ENCODE data around the gene NMUR2.

The NMUR2 gene, protein sequence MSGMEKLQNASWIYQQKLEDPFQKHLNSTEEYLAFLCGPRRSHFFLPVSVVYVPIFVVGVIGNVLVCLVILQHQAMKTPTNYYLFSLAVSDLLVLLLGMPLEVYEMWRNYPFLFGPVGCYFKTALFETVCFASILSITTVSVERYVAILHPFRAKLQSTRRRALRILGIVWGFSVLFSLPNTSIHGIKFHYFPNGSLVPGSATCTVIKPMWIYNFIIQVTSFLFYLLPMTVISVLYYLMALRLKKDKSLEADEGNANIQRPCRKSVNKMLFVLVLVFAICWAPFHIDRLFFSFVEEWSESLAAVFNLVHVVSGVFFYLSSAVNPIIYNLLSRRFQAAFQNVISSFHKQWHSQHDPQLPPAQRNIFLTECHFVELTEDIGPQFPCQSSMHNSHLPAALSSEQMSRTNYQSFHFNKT

DNA sequence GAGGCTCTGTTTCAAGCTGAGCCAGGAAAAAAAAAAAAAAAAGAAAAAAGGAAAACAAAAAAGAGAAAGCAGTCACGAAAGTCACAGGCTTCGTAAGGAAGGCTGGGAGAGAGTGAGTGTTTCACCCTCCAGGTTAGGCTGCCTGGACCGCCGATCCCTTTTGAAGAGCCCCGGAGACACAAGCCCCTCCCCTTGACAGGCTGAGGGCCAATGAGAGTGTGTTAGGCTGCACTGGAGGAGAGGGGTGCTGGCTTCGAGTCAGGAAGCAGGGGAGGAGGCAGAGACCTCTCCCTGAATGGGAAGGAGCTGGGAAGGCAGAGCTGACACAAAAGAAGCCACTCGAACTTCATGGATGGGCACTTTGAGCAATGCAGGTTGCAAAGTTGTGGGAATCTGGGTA, at the start of gene NMUR2:
Gene NMUR2 (minus strand): TSS at position 135 of the 400 bp plus-strand sequence. CDS start 166 bp downstream, outside the sequence.
- DNase-seq = no peak

DNA sequence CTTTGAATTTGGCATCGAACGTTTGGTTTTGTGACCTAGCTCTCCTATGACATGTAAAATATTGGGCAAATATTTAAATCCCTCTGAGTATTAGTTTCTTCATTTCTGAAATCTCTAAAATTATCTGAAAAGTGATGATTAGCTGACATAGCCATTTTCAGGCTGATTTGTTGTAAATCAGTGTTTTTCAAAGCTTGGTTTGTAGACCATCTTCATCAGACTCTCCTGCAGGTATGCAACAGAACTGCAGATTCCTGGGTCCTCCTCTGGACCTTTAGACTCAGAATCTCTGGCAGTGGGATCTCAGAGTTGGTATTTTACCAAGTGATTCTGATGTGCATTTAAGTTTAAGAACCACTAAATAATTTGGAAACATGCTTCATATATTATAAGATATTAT, 38.9 kb upstream of the NMUR2 start:
- DNase-seq = no peak

DNA sequence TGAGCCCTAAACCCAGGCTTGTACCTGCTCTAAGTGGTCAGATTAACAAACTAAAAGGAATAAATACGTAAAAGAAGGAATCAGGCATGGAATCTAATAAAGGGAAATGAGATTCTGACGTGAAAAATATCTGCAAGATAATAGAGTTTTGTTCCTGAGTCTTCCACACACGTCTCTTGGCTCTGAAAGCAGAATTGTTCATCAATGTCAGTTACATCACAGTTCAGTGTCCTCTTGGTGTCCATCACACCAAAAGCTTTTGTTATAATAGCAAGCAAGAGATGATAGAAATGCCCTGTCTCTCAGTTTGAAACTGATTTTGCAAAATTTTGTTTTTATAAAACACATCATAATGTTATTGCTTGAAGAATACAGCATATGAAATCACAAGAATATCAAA, 34.7 kb upstream of the NMUR2 start:
- DNase-seq = no peak

DNA sequence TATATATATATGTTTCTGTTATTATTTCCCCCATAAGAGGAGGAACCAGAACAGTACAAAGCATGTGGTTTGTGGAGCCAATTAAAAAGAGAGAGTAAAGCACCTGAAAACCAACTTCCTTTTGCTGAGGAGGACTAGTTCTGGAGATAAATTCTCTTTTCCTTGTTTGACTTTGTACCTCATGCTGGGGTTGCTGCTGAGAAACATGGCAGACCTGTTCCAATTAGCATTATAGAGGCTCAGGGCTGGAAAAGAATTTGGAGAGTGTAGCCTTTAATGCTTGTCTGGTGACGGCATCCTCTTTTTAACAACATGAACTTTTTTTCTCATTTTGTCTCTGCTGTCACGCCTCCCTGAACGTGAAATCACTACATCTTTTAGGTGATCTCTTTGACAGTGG, 32.8 kb upstream of the NMUR2 start:
- DNase-seq = no peak

DNA sequence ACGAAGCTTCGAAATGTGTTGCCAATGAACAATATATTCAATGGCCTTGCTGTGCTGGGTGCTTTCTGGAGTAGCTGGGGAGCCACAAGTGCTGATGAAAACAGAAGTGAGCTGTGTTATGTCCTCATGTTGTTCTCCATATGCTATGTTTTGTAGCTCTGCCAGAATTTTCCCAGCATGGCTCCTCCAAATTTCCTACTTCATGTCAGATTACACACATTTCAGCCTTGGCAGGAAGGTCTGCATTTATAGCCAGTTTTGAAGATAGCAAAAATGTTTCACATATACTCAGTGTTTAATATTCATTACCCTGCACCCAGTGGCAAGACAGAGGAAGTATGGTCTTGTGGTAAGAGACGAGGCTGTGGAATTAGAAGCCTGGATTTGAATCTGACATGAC, 22.6 kb upstream of the NMUR2 start:
- no peak for DNase-seq

DNA sequence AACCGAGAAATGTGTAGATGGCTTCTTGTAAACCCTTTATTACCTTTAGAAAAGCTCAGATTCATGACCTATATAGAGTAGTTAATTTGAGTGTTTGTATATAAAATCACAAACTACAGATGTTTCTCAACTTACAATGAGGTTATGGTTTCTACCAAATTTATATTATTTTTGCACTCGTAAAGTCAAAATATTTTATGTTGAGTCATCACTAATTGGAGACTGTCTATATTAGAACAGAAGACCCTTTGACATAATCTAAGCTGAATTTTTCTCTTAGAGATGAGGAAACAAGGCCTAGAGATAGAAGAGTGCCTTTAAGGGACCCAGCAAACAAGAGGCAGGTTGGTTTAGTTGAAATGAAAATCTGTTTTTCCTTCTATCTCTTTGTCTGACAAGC, 20.0 kb upstream of the NMUR2 start:
- no peak for DNase-seq

DNA sequence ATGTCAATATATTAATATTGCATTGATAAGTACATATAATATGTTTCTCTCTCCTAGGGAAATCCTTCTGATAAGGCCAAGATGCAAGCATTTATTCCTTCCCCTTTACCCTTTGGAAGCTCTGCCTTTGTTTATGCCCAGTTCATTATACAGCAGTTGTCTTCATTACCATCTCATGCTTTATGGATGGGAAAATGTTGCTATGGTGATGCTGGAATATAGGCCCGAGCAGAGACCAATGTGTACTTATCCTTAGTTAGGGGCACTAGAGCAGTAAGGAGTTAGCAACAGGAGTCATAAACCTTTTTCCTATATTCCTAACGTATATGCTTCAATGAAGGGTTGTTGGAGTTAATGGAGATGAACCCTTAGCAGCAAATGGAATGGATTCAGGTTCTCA, 19.4 kb upstream of the NMUR2 start:
- no peak for DNase-seq

DNA sequence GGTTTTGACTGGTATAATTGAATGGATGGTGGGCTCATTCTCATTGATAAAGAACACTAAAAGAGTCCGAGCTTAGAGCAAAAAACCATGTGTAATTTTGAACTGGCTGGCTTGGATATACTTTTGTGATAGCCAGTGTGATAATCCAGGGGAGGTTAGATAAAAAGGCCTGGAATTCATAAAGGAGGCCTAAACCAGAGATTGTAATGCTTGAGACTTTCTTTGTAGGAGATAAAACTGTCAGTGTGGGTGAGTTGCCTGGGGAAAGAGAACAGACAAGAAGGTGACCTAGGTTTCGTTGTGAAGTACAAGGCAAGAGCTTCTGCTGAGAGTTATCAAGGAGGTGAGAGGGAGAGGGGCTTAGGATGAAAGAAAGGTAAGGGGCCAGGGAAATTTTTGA, 17.0 kb upstream of the NMUR2 start:
- DNase-seq = no peak

DNA sequence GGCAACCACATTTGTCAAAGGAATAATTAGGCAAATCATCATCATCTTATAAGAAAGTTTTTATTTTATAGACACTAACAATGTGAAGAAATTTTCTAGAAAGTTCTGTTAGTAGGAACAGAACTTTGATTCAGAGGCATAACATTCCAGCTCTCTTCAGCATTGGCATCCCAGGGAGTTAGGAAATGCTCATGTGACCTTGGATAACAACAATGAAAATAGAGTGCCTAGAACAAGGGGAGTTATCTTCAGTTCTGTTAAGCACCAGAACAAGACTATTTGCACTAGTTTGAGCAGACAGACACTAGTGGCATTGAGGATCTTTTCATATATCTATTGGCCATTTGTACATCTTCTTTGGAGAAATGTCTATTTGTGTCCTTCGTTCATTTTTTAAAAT, 7.0 kb upstream of the NMUR2 start:
- no peak for DNase-seq

DNA sequence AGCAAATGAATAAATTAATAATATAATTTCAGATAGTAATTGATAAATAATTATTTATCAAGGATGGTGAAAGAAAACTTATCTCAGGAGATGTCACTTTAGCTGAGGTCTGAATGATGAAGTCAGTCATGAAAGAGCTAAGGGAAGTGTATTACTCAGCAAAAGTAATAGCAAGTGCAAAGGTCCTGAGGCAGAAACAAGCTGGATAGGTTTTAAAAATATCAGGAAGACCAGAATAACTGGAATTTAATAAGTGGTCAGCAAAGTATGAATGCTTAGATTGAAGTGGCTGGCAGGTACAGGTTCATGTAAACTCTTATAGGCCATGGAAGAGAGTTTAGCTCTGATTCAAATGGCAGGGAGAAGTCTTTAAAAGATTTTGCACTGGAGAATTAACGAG, 1.0 kb upstream of the NMUR2 start:
- DNase-seq = no peak

DNA sequence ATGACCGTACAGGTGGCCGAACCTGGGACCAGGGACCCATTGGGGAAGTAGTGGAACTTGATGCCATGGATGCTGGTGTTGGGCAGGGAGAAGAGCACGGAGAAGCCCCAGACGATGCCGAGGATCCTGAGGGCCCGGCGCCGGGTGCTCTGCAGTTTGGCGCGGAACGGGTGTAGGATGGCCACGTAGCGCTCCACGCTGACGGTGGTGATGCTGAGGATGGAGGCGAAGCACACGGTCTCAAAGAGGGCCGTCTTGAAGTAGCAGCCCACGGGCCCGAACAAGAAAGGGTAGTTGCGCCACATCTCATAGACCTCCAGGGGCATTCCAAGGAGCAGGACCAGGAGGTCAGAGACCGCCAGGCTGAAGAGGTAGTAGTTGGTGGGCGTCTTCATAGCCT, 585 bp downstream of the NMUR2 start:
- no peak for DNase-seq

DNA sequence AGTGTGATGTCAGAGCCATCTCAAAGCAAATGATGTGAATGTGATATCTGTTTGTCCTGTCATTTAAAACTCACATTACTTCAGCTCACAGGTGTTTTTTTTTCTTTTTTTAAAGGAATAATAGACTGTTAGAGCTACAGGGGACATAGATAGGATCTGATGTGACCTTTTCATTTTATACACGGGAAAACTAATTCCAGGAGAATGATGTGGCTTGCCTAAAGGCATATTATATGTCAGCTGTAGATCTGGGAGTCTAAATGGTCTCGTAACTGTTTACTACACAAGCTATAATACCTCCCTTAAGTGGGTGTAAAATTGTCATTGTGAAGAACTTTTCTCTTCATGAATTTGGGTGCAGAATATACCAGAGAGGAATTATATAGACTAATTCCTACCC, 2.0 kb downstream of the NMUR2 start:
- no peak for DNase-seq

DNA sequence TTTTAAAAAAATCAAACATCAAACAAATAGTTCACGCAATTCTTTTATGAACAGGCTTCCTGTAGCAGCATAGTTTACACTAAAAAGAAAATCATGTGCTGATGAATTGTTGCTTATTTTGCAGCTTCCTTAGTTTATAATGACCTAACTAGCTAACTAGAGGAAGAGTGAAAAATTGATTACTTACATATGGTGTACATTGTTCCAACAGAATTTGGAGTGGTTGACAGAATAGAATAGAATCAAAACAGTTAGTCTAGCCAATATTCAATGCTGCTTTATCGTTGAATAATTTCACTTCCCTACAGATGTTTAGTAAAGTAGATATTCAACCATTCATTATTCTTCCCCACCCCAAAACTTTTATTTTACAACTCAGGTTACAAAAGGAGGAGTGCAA, 4.2 kb downstream of the NMUR2 start:
- no peak for DNase-seq

DNA sequence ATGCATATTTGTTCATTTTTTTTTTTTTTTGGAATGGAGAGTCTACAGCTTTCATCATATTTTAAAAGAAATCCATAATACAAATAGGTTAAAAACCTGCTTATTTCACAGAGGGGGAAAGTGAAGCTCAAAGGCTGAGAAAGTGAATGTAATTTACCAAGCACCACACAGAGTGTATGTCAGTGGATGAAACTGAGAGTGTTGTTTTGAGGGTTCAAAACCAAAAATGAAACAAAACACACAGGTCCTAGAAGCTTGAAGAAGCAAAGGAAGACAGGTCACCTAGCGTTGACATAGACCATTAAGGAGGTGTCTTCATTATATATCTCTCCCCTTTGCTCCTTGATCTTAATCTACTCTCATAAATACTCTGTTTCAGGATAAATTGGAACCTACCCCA, 7.5 kb downstream of the NMUR2 start:
- DNase-seq = no peak

DNA sequence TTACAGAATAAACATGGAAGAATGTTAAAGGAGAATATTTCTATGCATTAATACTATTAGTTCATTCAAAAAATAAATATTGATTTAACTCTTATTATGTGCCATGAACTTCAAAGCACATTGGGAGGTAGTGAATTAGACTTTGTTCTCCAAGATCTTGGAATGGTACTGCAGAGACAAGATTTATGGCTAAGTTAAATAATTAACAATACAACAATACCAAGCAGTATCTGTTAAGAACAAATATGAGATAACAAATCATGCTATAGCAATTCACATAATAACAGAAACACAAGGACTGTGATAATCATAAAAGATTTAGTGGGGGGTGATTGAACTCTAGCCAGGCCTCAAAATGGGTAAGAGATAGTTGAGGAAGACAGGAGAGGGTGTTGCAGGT, 11.6 kb downstream of the NMUR2 start:
- no peak for DNase-seq

DNA sequence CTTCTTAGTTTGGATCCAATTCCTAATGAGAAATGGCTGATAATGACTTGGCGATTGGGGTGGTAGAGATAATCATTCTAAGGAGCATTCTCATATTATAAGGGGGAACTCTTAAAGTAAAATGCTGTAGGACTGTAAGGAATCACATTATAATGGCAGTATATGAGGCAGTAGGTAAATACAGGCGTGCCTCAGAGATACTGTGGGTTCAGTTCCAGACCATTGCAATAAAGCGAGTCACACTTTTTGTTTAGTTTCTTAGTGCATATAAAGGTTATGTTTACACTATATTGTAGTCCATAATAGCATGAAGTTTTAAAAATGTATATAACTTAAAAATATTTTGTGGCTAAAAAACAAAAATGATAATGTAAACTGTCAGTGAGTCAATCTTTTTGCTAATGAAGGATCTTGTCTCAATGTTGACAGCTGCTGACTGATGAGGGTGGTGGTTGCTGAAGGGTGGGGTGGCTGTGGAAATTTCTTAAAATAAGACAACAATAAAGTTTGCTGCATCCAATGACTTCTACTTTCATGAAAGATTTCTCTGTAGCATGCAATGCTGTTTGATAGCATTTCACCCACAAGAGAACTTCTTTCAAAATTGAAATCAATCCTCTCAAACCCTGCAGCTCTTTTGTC, 15.8 kb downstream of the NMUR2 start:
- no peak for DNase-seq

DNA sequence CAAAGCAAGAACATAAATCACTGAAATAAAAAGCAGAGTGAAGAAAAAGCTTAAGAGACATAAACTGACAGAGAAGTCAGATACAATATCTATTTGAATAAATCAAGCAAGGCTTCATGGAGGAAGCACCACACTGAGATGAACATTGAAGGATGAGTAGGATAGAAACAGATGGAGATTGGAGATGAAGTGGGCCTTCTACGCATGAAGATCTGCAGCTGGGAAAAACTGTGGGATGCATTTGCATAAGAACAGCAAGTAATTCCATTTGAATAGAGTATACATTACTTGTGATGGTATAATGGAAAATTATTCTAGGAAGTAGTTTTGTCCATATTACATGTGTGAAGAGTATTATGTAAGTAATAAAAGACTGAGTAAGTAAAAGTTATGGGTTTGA, 16.5 kb downstream of the NMUR2 start:
- DNase-seq = no peak

DNA sequence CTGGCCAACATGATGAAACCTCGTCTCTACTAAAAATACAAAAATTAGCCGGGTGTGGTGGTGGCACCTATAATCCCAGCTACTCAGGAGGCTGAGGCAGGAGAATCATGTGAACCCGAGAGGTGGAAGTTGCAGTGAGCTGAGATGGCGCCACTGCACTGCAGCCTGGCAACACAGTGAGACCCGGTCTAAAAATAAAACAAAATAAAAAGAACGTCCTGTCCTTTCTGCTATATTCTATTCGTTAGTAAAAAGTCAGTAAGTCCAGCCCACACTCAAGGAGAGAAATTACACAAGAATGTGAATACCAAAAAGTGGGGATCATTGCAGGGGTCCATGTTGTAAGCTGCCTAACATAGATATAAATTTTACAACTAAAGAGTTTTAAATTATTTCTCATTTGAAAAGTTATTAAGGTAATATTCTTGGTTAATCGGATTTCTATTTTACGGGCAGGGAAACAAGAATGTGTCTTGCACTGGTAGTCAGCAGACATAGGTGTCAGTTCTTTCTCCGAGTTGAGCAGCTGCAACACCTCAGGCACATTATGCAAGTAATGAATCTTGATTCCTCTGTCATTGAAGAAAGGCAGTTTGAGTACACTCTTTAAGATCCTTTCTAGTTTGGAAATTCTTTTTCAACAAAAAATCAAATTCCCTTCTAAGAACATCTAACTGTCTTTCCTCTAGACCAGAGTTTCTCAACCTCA, 24.5 kb downstream of the NMUR2 start:
- DNase-seq = no peak

DNA sequence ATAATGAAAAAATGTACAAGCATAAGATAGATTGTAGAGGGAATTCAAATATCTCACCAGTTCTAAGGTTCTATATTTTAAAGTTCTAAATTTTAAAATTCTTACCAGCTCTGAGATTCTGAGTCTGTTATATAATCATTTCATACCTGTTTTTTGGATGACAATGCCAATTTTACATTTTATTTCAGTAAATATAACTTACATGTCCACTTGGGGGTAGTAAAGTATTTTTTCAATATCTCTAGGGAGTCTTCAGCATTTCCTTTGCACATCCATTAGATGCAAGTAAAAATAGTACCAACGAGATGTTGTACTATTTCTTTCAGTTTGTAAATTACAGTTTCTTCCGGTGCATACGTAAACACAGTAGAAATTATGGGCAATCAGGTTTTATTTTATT, 25.7 kb downstream of the NMUR2 start:
- DNase-seq = no peak

DNA sequence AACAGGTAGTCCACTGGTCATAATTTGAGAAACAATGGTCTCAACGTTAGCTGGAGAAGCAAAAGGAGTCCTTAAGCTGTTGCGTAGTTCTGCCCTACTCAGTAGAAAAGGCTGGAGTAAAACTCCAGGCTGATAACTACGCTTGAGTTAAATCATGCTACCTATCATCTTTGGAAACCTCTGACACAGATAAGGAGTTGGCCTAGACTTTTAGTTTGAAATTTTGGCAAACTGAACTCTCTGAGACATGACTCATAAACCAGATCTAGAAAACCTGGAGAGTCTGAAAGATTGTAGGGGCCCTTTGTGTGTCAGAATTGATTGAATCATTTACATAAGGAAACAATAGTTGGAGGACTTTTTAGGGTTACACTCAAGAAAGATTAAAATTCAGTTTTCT, 26.3 kb downstream of the NMUR2 start:
- no peak for DNase-seq

DNA sequence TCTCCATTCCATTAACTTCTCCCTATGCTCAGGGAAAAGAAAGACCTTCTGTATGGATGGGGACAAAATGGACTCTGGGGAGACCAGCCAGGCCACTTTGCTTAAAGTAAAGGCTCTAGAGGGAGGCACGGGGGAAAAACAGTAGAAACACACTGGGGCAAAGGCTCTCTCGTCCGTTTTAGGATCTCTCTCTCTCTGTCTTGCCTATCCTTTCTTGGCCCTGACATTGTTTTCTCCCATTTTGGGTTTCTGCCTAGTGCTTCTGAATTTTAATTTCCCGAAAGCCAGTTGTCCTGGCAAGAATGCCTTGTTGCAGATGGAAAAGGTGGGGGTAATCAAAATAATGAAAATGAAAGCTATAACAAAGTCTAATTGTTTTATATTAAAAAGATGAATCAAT, 28.2 kb downstream of the NMUR2 start:
- no peak for DNase-seq

DNA sequence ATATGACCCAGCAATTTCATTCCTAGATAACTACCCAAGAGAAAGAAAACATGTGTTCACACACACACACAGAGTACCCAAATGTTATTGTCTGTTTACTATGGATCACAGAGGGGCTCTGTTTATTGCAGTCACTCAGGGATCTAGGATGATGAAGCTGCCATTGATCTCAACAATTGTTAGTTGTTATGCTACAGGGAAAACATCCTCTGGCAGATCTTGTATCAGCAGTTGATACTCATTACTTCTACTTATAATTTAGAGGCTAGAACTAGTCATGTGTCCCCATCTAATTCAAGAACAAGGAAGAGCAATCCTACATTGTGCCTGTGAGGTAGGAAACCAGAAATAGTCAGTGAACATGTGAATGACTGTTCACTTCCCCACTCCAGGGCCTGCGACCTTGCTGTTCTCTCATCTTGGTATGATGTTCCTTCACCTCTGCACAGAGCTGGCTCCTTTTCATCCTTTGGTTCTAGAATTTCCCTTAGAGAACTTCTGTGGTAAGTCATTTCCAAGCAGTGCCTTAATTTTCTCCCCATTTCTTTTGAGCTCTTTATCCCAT, 30.3 kb downstream of the NMUR2 start:
- no peak for DNase-seq

DNA sequence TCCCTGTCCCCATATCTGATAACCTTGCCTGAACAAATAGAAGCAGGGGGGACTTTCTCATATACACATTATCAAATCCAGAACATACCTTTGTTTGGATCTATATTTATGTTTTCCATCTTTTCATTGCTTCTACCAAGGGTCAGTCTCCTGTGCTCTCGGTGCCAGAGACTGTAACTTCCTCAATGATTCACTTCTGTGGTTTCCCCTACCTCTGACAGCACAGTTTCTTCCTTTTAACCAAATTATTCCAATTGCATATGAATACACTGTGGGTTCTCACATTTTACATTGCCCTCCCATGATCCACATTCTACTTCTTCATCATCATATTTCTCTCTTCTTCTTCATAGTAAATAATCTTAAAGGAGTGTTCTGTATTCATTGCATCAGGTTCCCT, 32.2 kb downstream of the NMUR2 start:
- no peak for DNase-seq

DNA sequence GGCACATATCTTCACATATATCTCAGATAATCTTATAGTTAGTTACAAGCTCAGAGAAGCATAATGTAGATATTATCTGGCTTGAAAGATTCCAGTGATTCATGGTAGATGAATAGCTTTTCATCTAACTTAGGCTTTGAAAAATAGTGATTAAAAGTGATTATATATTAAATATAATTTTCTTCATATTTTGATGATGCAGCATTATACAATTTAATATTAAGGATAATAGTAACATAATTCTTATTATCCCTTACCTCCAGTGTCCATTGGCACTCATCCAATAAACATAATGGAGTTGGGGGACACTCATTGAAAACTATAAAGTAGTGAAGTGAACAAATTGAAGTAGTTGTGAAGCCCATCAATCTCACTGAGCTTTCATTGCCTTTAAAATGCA, 35.8 kb downstream of the NMUR2 start:
- DNase-seq = no peak

All from activated CD4-positive, alpha-beta T cell treated with anti-CD3 and anti-CD28 coated beads for 4 hours (primary cell).